Articular chondrocyte of knee joint (primary cell): ENCODE data around the gene MFSD11. TPM values are rescaled to one million over a fixed set of nuclear protein-coding genes. Genes with fewer than 3 reads are reported as not detected.

ENCODE experiments used
- small RNA-seq: library from RNA; depleted of rRNA; stranded (forward); fragments of <200 nt; gene quantifications from one replicate; pipeline ENCODE3, GENCODE V24; 2012
- total RNA-seq: library from RNA; depleted of rRNA; stranded (reverse); fragments of >200 nt; gene quantifications from 2 replicates; pipeline ENCODE4 v1.2.3, GENCODE V29; 2012

The MFSD11 gene
- total RNA-seq: 40.6 and 42.6 TPM in 2 replicates

GRCh38 chr17:76737676-76738467 is at the start of gene MFSD11:
Gene MFSD11, plus strand, starts transcription at chr17:76738119. Its CDS starts 234 bp downstream, at chr17:76738353.

GRCh38 chr17:76710863-76711611 is 26.9 kb upstream of the MFSD11 start, which contains the start of gene MXRA7:
Gene MXRA7, minus strand, starts transcription at chr17:76710965. Its CDS starts 19 bp downstream, at chr17:76710946.

GRCh38 chr17:76726231-76726775 is 11.6 kb upstream of the MFSD11 start, which contains the start of gene JMJD6:
Gene JMJD6, minus strand, starts transcription at chr17:76726606. Its CDS starts 131 bp downstream, at chr17:76726475.

GRCh38 chr17:76726776-76727718 is 10.9 kb upstream of the MFSD11 start, which contains the start of gene METTL23:
Gene METTL23, plus strand, starts transcription at chr17:76726839. Its CDS starts 2,872 bp downstream, at chr17:76729711.

GRCh38 chr17:76737082-76737675 is 740 bp upstream of the MFSD11 start, which contains the start of gene SRSF2:
Gene SRSF2, minus strand, starts transcription at chr17:76737331. Its CDS starts 171 bp downstream, at chr17:76737160.

Small RNA genes lying within 50 kb of the gene (small RNA-seq; reads per million reads assigned to genes)
- gene AC005837.3 (not detected), gene RF02271 (not detected), gene RNU6-97P (not detected), gene RNY4P36 (not detected)

Other genes with a start within 250 kb of the MFSD11 start
- gene RHBDF2, start 236.7 kb upstream of the MFSD11 start, total RNA-seq: 5.9 and 6.5 TPM in 2 replicates
- 10.7 and 12.6 TPM in 2 replicates for gene CYGB, start 200.4 kb upstream of the MFSD11 start, total RNA-seq
- gene PRCD, start 198.1 kb upstream of the MFSD11 start, total RNA-seq: 1.6 and 3.0 TPM in 2 replicates
- gene ST6GALNAC2, start 152.3 kb upstream of the MFSD11 start, total RNA-seq: 0.78 and 1.4 TPM in 2 replicates
- gene ST6GALNAC1, start 94.4 kb upstream of the MFSD11 start, total RNA-seq: not detected in 2 replicates
- gene MXRA7, start 27.2 kb upstream of the MFSD11 start, total RNA-seq: 280 and 305 TPM in 2 replicates
- gene JMJD6, start 11.5 kb upstream of the MFSD11 start, total RNA-seq: 13.4 and 13.5 TPM in 2 replicates
- 18.7 and 20.1 TPM in 2 replicates for gene METTL23, start 11.3 kb upstream of the MFSD11 start, total RNA-seq
- gene SRSF2, start 788 bp upstream of the MFSD11 start, total RNA-seq: 98.6 and 126 TPM in 2 replicates
- gene MGAT5B, start 130.3 kb downstream of the MFSD11 start, total RNA-seq: 0.22 and 0.26 TPM in 2 replicates